Stomach (tissue), 4 donors: ENCODE measurements around the gene ISL2.

ENCODE experiments used
- POLR2A ChIP-seq, 4 donors: fragments of 450-650 bp; IDR thresholded peaks; one replicate each; pipeline ENCODE4 v1.6.1; 2016; ENCODE audit warnings: antibody characterized with exemption in 4 of 4, control low read depth in 2 of 4, mild to moderate bottlenecking in 1 of 4, moderate library complexity in 1 of 4
- POLR2AphosphoS5 ChIP-seq, 3 donors: sonication (generic); formaldehyde crosslinking; IDR thresholded peaks; one replicate each; pipeline ENCODE4 v1.6.1; 2016; ENCODE audit warnings: antibody characterized with exemption in 3 of 3
- TF ChIP-seq, protein P1 (sequence below), 7 experiments: fragments of 450-650 bp in 4 of 7; fragments of 200-600 bp in 3 of 7; sonication (generic) in 3 of 7; IDR thresholded peaks; one replicate each; pipeline ENCODE4 v1.5.1; 2016 to 2019; ENCODE audit warnings: antibody characterized with exemption in 7 of 7, control low read depth in 2 of 7, mild to moderate bottlenecking in 1 of 7

DNA sequence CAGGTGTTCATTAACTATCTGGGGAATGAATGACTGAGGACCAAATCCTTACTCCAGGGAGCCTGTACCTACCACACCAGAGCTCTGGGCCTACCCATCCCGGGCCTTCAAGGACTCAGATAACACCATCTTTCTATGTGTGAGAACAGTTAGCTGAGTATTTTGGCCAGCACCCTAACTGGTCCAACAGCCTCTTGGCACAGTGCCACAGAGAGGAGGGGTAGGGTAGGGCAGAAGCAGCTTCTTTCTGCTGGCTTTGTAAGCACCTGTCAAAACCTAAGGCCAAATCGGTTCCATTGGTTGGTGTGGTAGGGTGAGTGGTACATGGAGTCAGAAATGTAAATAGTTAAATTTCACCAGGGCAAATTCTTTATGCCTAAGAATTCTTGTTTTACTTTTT, 26.7 kb downstream of the ISL2 start:
- TF ChIP-seq, protein P1, sequence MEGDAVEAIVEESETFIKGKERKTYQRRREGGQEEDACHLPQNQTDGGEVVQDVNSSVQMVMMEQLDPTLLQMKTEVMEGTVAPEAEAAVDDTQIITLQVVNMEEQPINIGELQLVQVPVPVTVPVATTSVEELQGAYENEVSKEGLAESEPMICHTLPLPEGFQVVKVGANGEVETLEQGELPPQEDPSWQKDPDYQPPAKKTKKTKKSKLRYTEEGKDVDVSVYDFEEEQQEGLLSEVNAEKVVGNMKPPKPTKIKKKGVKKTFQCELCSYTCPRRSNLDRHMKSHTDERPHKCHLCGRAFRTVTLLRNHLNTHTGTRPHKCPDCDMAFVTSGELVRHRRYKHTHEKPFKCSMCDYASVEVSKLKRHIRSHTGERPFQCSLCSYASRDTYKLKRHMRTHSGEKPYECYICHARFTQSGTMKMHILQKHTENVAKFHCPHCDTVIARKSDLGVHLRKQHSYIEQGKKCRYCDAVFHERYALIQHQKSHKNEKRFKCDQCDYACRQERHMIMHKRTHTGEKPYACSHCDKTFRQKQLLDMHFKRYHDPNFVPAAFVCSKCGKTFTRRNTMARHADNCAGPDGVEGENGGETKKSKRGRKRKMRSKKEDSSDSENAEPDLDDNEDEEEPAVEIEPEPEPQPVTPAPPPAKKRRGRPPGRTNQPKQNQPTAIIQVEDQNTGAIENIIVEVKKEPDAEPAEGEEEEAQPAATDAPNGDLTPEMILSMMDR (IDR thresholded peaks at IDR 0.05) = no peak
- TF ChIP-seq POLR2AphosphoS5 (IDR thresholded peaks at IDR 0.05) (no peak), POLR2A (IDR thresholded peaks at IDR 0.05) (no peak)
